RWPE2 (cell line): ENCODE results near the gene UBR2.
A peak's percentile ranks its signal among the peaks of the same experiment; 100 is the strongest.

ENCODE experiments used
- ATAC-seq: fragments of 200-7000 bp; cut with Tn5 transposase; 3 replicates; pipeline ENCODE4 v1.9.1; 2021; ENCODE audit warnings: low read depth
- DNase-seq: peaks from one replicate; pipeline ENCODE4 v3.0.0-alpha.2; 2020; ENCODE audit warnings: low spot score
- H3K27ac ChIP-seq: fragments of 450-650 bp; 2 replicates; pipeline ENCODE4 v1.5.1; 2017; ENCODE audit warnings: mild to moderate bottlenecking; ENCODE audit not compliant: poor library complexity, severe bottlenecking
- H3K27me3 ChIP-seq: fragments of 250-450 bp; sonication (Bioruptor Pico); 2 replicates; pipeline ENCODE4 v1.5.1; 2021; ENCODE audit warnings: mild to moderate bottlenecking, moderate library complexity; ENCODE audit not compliant: insufficient read depth, poor library complexity, severe bottlenecking
- H3K36me3 ChIP-seq: fragments of 250-450 bp; sonication (Bioruptor Pico); 2 replicates; pipeline ENCODE4 v1.5.1; 2020; ENCODE audit warnings: low read depth, mild to moderate bottlenecking, moderate library complexity
- H3K4me1 ChIP-seq: fragments of 250-450 bp; sonication (Bioruptor Pico); 2 replicates; pipeline ENCODE4 v1.5.1; 2021; ENCODE audit warnings: mild to moderate bottlenecking, moderate library complexity; ENCODE audit not compliant: insufficient read depth, poor library complexity, severe bottlenecking
- H3K4me3 ChIP-seq: fragments of 250-450 bp; sonication (Bioruptor Pico); 2 replicates; pipeline ENCODE4 v1.5.1; 2021; ENCODE audit warnings: mild to moderate bottlenecking, moderate library complexity; ENCODE audit not compliant: severe bottlenecking
- H3K9me3 ChIP-seq: fragments of 250-450 bp; sonication (Bioruptor Pico); 2 replicates; pipeline ENCODE4 v1.5.1; 2021; ENCODE audit warnings: mild to moderate bottlenecking, moderate library complexity; ENCODE audit not compliant: severe bottlenecking
- TF ChIP-seq, protein P1 (sequence below): fragments of 450-650 bp; IDR thresholded peaks from one replicate; pipeline ENCODE4 v1.5.1; 2017; ENCODE audit warnings: mild to moderate bottlenecking, moderate library complexity; ENCODE audit not compliant: poor library complexity, severe bottlenecking

Gene UBR2

DNA sequence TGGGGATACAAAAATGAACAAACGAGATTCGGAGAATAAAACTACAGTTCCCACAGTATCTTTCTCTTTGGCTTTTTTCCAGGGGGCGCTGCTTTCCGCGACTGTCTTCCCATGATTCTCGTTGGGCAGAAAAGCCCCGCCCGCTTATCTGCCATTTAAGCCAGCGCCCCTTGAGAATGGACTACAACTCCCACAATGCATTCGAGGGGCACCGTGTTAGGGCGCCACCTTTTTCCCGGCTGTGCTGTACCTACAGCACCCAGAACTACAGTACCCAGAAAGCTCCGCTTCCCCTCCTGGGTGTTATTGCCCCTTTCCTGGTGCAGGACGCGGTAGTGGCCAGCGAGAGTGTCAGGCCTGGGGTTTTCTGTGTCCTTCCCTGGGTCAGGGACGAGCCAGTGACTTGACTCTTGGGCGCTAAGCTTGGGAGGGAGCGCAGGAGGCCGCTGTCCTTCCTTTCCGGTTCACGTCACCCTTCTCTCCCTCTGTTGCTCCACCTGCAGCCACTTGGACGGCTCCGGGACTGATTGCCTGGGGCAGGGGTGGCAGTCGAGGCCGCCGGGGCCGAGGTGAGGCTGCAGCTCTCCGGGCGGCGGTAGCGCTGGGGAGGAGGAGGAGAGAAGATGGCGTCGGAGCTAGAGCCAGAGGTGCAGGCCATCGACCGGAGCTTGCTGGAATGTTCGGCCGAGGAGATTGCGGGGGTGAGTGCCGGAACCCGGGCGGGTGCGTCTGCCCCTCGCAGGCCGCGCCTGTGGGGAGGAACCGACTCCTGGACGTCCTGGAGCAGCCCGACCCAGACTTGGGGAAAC lies at the start of gene UBR2:
Gene UBR2, plus strand, starts transcription at position 333 of the 809 bp plus-strand sequence. Its CDS starts 291 bp downstream, at position 624.
- TF ChIP-seq, protein P1, sequence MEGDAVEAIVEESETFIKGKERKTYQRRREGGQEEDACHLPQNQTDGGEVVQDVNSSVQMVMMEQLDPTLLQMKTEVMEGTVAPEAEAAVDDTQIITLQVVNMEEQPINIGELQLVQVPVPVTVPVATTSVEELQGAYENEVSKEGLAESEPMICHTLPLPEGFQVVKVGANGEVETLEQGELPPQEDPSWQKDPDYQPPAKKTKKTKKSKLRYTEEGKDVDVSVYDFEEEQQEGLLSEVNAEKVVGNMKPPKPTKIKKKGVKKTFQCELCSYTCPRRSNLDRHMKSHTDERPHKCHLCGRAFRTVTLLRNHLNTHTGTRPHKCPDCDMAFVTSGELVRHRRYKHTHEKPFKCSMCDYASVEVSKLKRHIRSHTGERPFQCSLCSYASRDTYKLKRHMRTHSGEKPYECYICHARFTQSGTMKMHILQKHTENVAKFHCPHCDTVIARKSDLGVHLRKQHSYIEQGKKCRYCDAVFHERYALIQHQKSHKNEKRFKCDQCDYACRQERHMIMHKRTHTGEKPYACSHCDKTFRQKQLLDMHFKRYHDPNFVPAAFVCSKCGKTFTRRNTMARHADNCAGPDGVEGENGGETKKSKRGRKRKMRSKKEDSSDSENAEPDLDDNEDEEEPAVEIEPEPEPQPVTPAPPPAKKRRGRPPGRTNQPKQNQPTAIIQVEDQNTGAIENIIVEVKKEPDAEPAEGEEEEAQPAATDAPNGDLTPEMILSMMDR = peak; percentile 40

DNA sequence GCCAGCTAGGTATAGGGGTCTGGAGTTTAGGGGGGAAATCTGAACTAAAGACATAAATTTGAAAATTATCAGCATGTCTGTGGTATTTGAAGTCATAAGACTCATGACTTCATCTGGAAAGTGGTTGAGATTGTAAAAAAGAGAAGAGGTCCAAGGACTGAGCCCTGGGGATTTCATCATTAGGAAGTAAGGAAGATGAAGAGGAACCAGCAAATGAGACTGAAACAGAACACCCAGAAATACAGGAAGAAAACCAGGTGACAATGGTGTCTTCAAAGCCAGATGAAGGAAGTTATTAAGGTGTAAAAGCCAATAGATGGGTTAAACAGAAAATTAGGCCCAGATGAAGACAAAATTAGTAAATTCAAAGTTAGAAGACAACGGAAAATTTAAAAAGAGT lies 49.1 kb upstream of the UBR2 start:
- no peak for ATAC-seq
- Histone ChIP-seq H3K9me3 (peaks cover under 1% of the 10 kb centered on the region), H3K4me3 (no peak overlapping the region), H3K27ac (no peak overlapping the region), H3K27me3 (no peaks in the 10 kb centered on the region), H3K36me3 (no peaks in the 10 kb centered on the region), H3K4me1 (no peaks in the 10 kb centered on the region)
- no peak for DNase-seq
- TF ChIP-seq, protein P1 = no peak

More for the DNA sequence above, at the start of gene UBR2:
- Histone ChIP-seq H3K4me3 (peak within 1 kb of the TSS; percentile 92), H3K4me1 (peaks cover 14% of the 10 kb centered on the region), H3K27me3 (no peaks in the 10 kb centered on the region), H3K27ac (peak within 1 kb of the TSS; percentile 52), H3K9me3 (no peaks in the 10 kb centered on the region), H3K36me3 (peaks cover 14% of the 10 kb centered on the region; the same call in 1 of the 2 replicates)
- DNase-seq (peak; percentile 97), ATAC-seq (peak; percentile 95)

GRCh38 chr6:42519779-42520178 lies 44.0 kb upstream of the UBR2 start:
- Histone ChIP-seq H3K27me3 (no peaks in the 10 kb centered on the region), H3K36me3 (no peaks in the 10 kb centered on the region), H3K4me1 (peaks cover 6% of the 10 kb centered on the region), H3K9me3 (peaks cover 6% of the 10 kb centered on the region), H3K27ac (no peak overlapping the region), H3K4me3 (no peak overlapping the region)
- TF ChIP-seq, protein P1 = no peak
- DNase-seq (no peak), ATAC-seq (no peak)

DNA sequence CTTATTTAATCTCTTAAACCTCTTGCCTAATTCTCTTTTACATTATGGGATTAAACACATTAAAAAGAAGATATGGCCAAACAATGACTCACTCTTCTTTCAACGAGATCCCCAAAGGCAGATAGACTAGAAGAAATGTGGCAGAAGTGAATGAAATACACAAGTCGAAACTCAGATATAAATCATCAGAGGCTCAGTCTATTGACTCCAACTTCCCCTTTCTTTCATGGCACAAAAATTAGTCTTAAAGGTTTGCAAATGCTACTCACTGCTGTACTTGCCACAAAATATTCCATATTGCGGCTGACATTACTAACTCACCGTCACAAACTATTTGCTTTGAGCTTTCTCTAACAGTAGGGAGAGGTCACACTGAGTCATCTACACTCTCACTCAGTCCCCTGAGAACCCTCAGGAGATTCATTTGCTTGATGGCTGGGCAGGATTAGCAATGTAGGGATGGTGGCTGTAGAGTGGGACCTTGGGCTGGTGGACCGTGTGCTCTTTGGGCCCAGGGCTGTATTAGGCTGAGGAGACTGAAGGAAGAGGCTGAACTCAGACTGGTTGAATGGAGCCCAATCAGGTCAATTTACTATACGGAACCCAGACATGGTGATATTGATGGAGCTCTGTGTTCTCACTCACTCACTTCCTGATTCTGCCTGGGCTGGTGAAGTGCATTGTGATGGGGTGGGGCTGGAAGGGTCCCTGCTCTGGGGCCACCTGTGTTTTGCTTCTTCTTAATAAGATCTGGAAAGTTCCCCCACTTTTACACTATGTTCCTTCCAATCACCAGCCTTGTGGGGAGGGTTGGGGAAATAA lies 42.8 kb upstream of the UBR2 start:
- peaks cover 6% of the 10 kb centered on the region for H3K4me1 ChIP-seq
- H3K9me3 ChIP-seq = peaks cover 6% of the 10 kb centered on the region
- ATAC-seq (peak; percentile 88), DNase-seq (no peak)
- TF ChIP-seq, protein P1 = no peak
- no peak overlapping the region for H3K4me3 ChIP-seq
- H3K36me3 ChIP-seq = no peaks in the 10 kb centered on the region
- no peaks in the 10 kb centered on the region for H3K27me3 ChIP-seq
- H3K27ac ChIP-seq = peak overlapping the region; percentile 30
